Left lung (tissue), 10 donors: ENCODE measurements around the gene VAV1. TPM values are rescaled to one million over a fixed set of nuclear protein-coding genes. Genes with fewer than 3 reads are reported as not detected.

Source experiments
- ATAC-seq: fragments of 200-7000 bp; cut with Tn5 transposase; one replicate; pipeline ENCODE4 v1.9.1; 2020; ENCODE audit warnings: moderate library complexity
- DNase-seq, 4 donors: peaks; one replicate each; pipeline ENCODE4 v3.0.0-alpha.2; 2013 to 2020
- H3K27ac ChIP-seq, 2 donors: fragments of 200-600 bp; sonication (generic) in 1 of 2; one replicate each; pipeline versions ENCODE4 v1.5.0 to v1.8.0; 2020 to 2021
- H3K27me3 ChIP-seq, 2 donors: fragments of 200-600 bp; sonication (generic) in 1 of 2; one replicate each; pipeline versions ENCODE4 v1.5.0 to v1.8.0; 2020 to 2021
- H3K36me3 ChIP-seq, 2 donors: fragments of 200-600 bp; sonication (generic) in 1 of 2; one replicate each; pipeline versions ENCODE4 v1.5.0 to v1.8.0; 2020 to 2021
- H3K4me1 ChIP-seq, 2 donors: fragments of 200-600 bp; one replicate each; pipeline ENCODE4 v1.8.0; 2021
- H3K4me3 ChIP-seq, 2 donors: fragments of 200-600 bp; sonication (generic) in 1 of 2; one replicate each; pipeline versions ENCODE4 v1.5.0 to v1.8.0; 2020 to 2021; ENCODE audit warnings: mild to moderate bottlenecking in 1 of 2
- H3K9me3 ChIP-seq, 2 donors: fragments of 200-600 bp; sonication (generic) in 1 of 2; one replicate each; pipeline versions ENCODE4 v1.5.0 to v1.8.0; 2020 to 2021
- CTCF ChIP-seq, 2 donors: fragments of 200-600 bp; sonication (generic) in 1 of 2; IDR thresholded peaks; one replicate each; pipeline versions ENCODE4 v1.5.0 to v1.8.0; 2021; ENCODE audit warnings: antibody characterized with exemption in 2 of 2
- intact Hi-C, 2 donors: fragments of 100-400 bp; cut with DNase I; formaldehyde crosslinking; loops; one replicate each; pipeline versions ENCODE4 v1.11.2 to v1.14.2; 2022
- polyA plus RNA-seq, 6 donors: library from polyadenylated mRNA; unstranded; fragments of 120-200 nt; gene quantifications; one replicate each; pipeline ENCODE4 v1.2.1, GENCODE V29; 2013; ENCODE audit not compliant: insufficient read length in 6 of 6
- total RNA-seq, 2 donors: library from RNA; stranded (reverse); fragmentation: NEBNext Ultra II Directional; extraction: Animal tissue kit (Norgen Biotek cat#: 25700); gene quantifications; one replicate each; pipeline ENCODE4 v1.2.1, GENCODE V29; 2021
- donor health status: DM: no; HTN: yes; CAD: no.
- donor health status: DM: no; HTN: no; CAD: no.

VAV1 gene
- total and polyA plus RNA-seq, 8 donors, result 2.0 to 51.3 (median 2.8) TPM

GRCh38 chr19:6854758-6855157 is 82.2 kb downstream of the VAV1 start:
- H3K27ac ChIP-seq, result no peak overlapping the region
- DNase-seq (no peak), ATAC-seq (no peak)
- intact Hi-C loops, result no loop called here
- no peak for TF ChIP-seq CTCF (IDR thresholded peaks at IDR 0.05)
- peaks cover 0 to 5% of the 10 kb centered on the region in 2 donors for H3K27me3 ChIP-seq
- H3K36me3 ChIP-seq, result peaks cover 0 to 67% of the 10 kb centered on the region in 2 donors
- H3K4me1 ChIP-seq, result no peaks in the 10 kb centered on the region
- no peaks in the 10 kb centered on the region for H3K9me3 ChIP-seq
- H3K4me3 ChIP-seq, result no peak overlapping the region

GRCh38 chr19:6856749-6857372 is 84.4 kb downstream of the VAV1 start:
- Histone ChIP-seq H3K4me1 (no peaks in the 10 kb centered on the region), H3K27ac (no peak overlapping the region), H3K36me3 (peaks cover 0 to 53% of the 10 kb centered on the region in 2 donors), H3K4me3 (no peak overlapping the region), H3K27me3 (peaks cover 0 to 5% of the 10 kb centered on the region in 2 donors), H3K9me3 (no peaks in the 10 kb centered on the region)
- DNase-seq (peak in 1 of 4 donors; percentile 74), ATAC-seq (no peak)
- intact Hi-C loops, result no loop called here
- no peak for TF ChIP-seq CTCF (IDR thresholded peaks at IDR 0.05)

- no peak overlapping the region for H3K4me3 ChIP-seq
- TF ChIP-seq CTCF (IDR thresholded peaks at IDR 0.05), result no peak
- intact Hi-C loops, result loop anchor here (5.0 to 10.0 kb wide), 2 partner anchors 127 to 229 kb away; partner anchors contain the start of genes GPR108 (in 2 of the 2) and TRIP10 (in 2 of the 2)
Observed at GRCh38 chr19:6861683-6862286, 89.3 kb downstream of the VAV1 start.

GRCh38 chr19:6862673-6863078 is 90.2 kb downstream of the VAV1 start:
- DNase-seq (peak; percentile 80 to 93 (median 88)), ATAC-seq (peak; percentile 96)
- intact Hi-C loops, result loop anchor here (5.0 to 10.0 kb wide), 2 partner anchors 128 to 230 kb away; partner anchors contain the start of genes GPR108 (in 2 of the 2) and TRIP10 (in 2 of the 2)
- TF ChIP-seq CTCF (IDR thresholded peaks at IDR 0.05), result peak; percentile 86 to 92
- Histone ChIP-seq H3K9me3 (no peaks in the 10 kb centered on the region), H3K4me1 (peaks cover 0 to 21% of the 10 kb centered on the region in 2 donors), H3K27me3 (peaks cover 0 to 15% of the 10 kb centered on the region in 2 donors), H3K27ac (peak overlapping the region in 1 of 2 donors; percentile 63), H3K4me3 (peak overlapping the region; percentile 22 to 35), H3K36me3 (peaks cover 0 to 2% of the 10 kb centered on the region in 2 donors)

More at GRCh38 chr19:6861683-6862286, 89.3 kb downstream of the VAV1 start:
- Histone ChIP-seq H3K27me3 (peaks cover 0 to 15% of the 10 kb centered on the region in 2 donors), H3K9me3 (no peaks in the 10 kb centered on the region), H3K27ac (no peak overlapping the region), H3K36me3 (peaks cover 0 to 8% of the 10 kb centered on the region in 2 donors), H3K4me1 (peaks cover 0 to 12% of the 10 kb centered on the region in 2 donors)
- DNase-seq (peak in 1 of 4 donors; percentile 7), ATAC-seq (no peak)

- intact Hi-C loops, result loop anchor here (5.0 to 10.0 kb wide), 2 partner anchors 130 to 232 kb away; partner anchors contain the start of genes GPR108 (in 2 of the 2) and TRIP10 (in 2 of the 2)
- no peaks in the 10 kb centered on the region for H3K9me3 ChIP-seq
- H3K4me3 ChIP-seq, result no peak overlapping the region
- no peaks in the 10 kb centered on the region for H3K36me3 ChIP-seq
- DNase-seq, result no peak
- ATAC-seq, result no peak
- H3K27me3 ChIP-seq, result peaks cover 0 to 18% of the 10 kb centered on the region in 2 donors
- no peak for TF ChIP-seq CTCF (IDR thresholded peaks at IDR 0.05)
- peaks cover 0 to 37% of the 10 kb centered on the region in 2 donors for H3K4me1 ChIP-seq
- no peak overlapping the region for H3K27ac ChIP-seq
Observed at GRCh38 chr19:6864325-6864940, 91.9 kb downstream of the VAV1 start.
